Gastrocnemius medialis (tissue), 4 donors: ENCODE measurements around the gene AKAP12. TPM values are rescaled to one million over a fixed set of nuclear protein-coding genes. Genes with fewer than 3 reads are reported as not detected.

Experiments
- ATAC-seq, 2 donors: fragments of 150-250 bp; one replicate each; pipeline ENCODE4 v1.9.1; 2016
- DNase-seq, 2 donors: peaks; one replicate each; pipeline ENCODE4 v3.0.0-alpha.2; 2019
- H3K27ac ChIP-seq, 4 donors: fragments of 200-600 bp; sonication (generic); 1 replicate in 1 of 4; 2 replicates in 3 of 4; pipeline ENCODE4 v1.5.1; 2016 to 2018; ENCODE audit warnings: mild to moderate bottlenecking in 2 of 4, moderate library complexity in 1 of 4
- H3K27me3 ChIP-seq, 3 donors: fragments of 200-600 bp; sonication (generic) in 2 of 3; 1 replicate in 1 of 3; 2 replicates in 2 of 3; pipeline versions ENCODE4 v1.5.1 to v1.6.0; 2016 to 2019; ENCODE audit warnings: mild to moderate bottlenecking in 1 of 3, moderate library complexity in 1 of 3
- H3K36me3 ChIP-seq, 2 donors: fragments of 200-600 bp; sonication (generic) in 1 of 2; one replicate each; pipeline ENCODE4 v1.5.1; 2017 to 2018
- H3K4me1 ChIP-seq, 2 donors: fragments of 200-600 bp; sonication (generic) in 1 of 2; one replicate each; pipeline ENCODE4 v1.5.1; 2016 to 2017; ENCODE audit warnings: mild to moderate bottlenecking in 2 of 2
- H3K4me3 ChIP-seq, 4 donors: fragments of 200-600 bp; sonication (generic) in 3 of 4; 1 replicate in 1 of 4; 2 replicates in 3 of 4; pipeline ENCODE4 v1.5.1; 2016 to 2019; ENCODE audit warnings: mild to moderate bottlenecking in 2 of 4
- H3K9me3 ChIP-seq, 3 donors: fragments of 200-600 bp; sonication (generic) in 2 of 3; 1 replicate in 1 of 3; 2 replicates in 2 of 3; pipeline ENCODE4 v1.5.1; 2016 to 2019
- CTCF ChIP-seq, 5 experiments: fragments of 450-650 bp in 3 of 5; fragments of 200-600 bp in 2 of 5; sonication (generic) in 2 of 5; IDR thresholded peaks in 4 of 5; conservative IDR thresholded peaks in 1 of 5; 1 replicate in 4 of 5; 2 replicates in 1 of 5; pipeline ENCODE4 v1.5.1; 2016 to 2019; ENCODE audit warnings: antibody characterized with exemption in 5 of 5, mild to moderate bottlenecking in 3 of 5, moderate library complexity in 3 of 5
- POLR2A ChIP-seq, 2 donors: fragments of 450-650 bp; IDR thresholded peaks; one replicate each; pipeline ENCODE4 v1.6.1; 2017; ENCODE audit warnings: antibody characterized with exemption in 2 of 2, mild to moderate bottlenecking in 2 of 2, moderate library complexity in 2 of 2
- in situ Hi-C, 4 donors: fragments of 200-750 bp; cut with MboI; loops; one replicate each; pipeline versions ENCODE4 v1.15.0 to v1.8.0; 2017; ENCODE audit warnings: low sequenced_read_pairs in 4 of 4
- intact Hi-C: fragments of 100-400 bp; cut with DNase I; formaldehyde crosslinking; loops from one replicate; pipeline ENCODE4 v1.15.1; 2023; ENCODE audit warnings: low total_unique reads
- total RNA-seq, 4 donors: library from RNA; depleted of rRNA; stranded (reverse); fragments of >200 nt; gene quantifications; one replicate each; pipeline versions ENCODE4 v1.1.0 to v1.2.3, GENCODE V29; 2016

The AKAP12 gene
- total RNA-seq, 4 donors from 2014 or later: 6.4 to 17.3 (median 9.8) TPM

GRCh38 chr6:151275566-151275965 is 35.8 kb downstream of the AKAP12 start:
- Histone ChIP-seq H3K27ac (no peak overlapping the region), H3K27me3 (no peaks in the 10 kb centered on the region), H3K9me3 (no peaks in the 10 kb centered on the region), H3K4me1 (no peaks in the 10 kb centered on the region), H3K4me3 (no peak overlapping the region), H3K36me3 (no peaks in the 10 kb centered on the region)
- no peak for DNase-seq
- ATAC-seq: no peak
- in situ Hi-C loops: no loop called here
- intact Hi-C loops: no loop called here
- TF ChIP-seq CTCF (IDR thresholded peaks at IDR 0.05 in 4 of 5, conservative IDR thresholded peaks at IDR 0.05 in 1 of 5): no peak

- in situ Hi-C loops (no loop called here), intact Hi-C loops (no loop called here)
- H3K27ac ChIP-seq: no peak overlapping the region
- H3K4me3 ChIP-seq: no peak overlapping the region
- peak in 1 of 2 donors; percentile 32 for DNase-seq
- no peaks in the 10 kb centered on the region for H3K27me3 ChIP-seq
- H3K9me3 ChIP-seq: no peaks in the 10 kb centered on the region
- TF ChIP-seq CTCF (IDR thresholded peaks at IDR 0.05 in 4 of 5, conservative IDR thresholded peaks at IDR 0.05 in 1 of 5) (no peak), POLR2A (IDR thresholded peaks at IDR 0.05) (no peak)
- H3K4me1 ChIP-seq: no peaks in the 10 kb centered on the region
- H3K36me3 ChIP-seq: no peaks in the 10 kb centered on the region
- peak; percentile 75 to 84 for ATAC-seq
Observed at GRCh38 chr6:151276112-151276740, 36.5 kb downstream of the AKAP12 start.

- intact Hi-C loops (no loop called here), in situ Hi-C loops (no loop called here)
- TF ChIP-seq CTCF (IDR thresholded peaks at IDR 0.05 in 4 of 5, conservative IDR thresholded peaks at IDR 0.05 in 1 of 5) (no peak), POLR2A (IDR thresholded peaks at IDR 0.05) (no peak)
- Histone ChIP-seq H3K27ac (no peak overlapping the region), H3K4me3 (no peak overlapping the region), H3K9me3 (no peaks in the 10 kb centered on the region), H3K27me3 (no peaks in the 10 kb centered on the region), H3K36me3 (no peaks in the 10 kb centered on the region), H3K4me1 (no peaks in the 10 kb centered on the region)
- ATAC-seq (no peak), DNase-seq (no peak)
Observed at GRCh38 chr6:151279891-151280290, 40.1 kb downstream of the AKAP12 start.

- in situ Hi-C loops (no loop called here), intact Hi-C loops (no loop called here)
- no peaks in the 10 kb centered on the region for H3K36me3 ChIP-seq
- no peaks in the 10 kb centered on the region for H3K27me3 ChIP-seq
- H3K4me1 ChIP-seq: peaks cover 0 to 3% of the 10 kb centered on the region in 2 donors
- ATAC-seq (no peak), DNase-seq (no peak)
- no peak overlapping the region for H3K27ac ChIP-seq
- no peak overlapping the region for H3K4me3 ChIP-seq
- TF ChIP-seq CTCF (IDR thresholded peaks at IDR 0.05 in 4 of 5, conservative IDR thresholded peaks at IDR 0.05 in 1 of 5): no peak
- TF ChIP-seq POLR2A (IDR thresholded peaks at IDR 0.05): no peak
- H3K9me3 ChIP-seq: no peaks in the 10 kb centered on the region
Observed at GRCh38 chr6:151280859-151281258, 41.1 kb downstream of the AKAP12 start.

GRCh38 chr6:151284012-151284411 is 44.2 kb downstream of the AKAP12 start:
- DNase-seq: no peak
- Histone ChIP-seq H3K4me1 (peaks cover 0 to 5% of the 10 kb centered on the region in 2 donors), H3K9me3 (no peaks in the 10 kb centered on the region), H3K27me3 (no peaks in the 10 kb centered on the region), H3K4me3 (no peak overlapping the region), H3K36me3 (no peaks in the 10 kb centered on the region), H3K27ac (peak overlapping the region in 1 of 4 donors; percentile 38)
- TF ChIP-seq POLR2A (IDR thresholded peaks at IDR 0.05) (no peak), CTCF (IDR thresholded peaks at IDR 0.05 in 4 of 5, conservative IDR thresholded peaks at IDR 0.05 in 1 of 5) (no peak)
- intact Hi-C loops: no loop called here
- ATAC-seq: no peak
- in situ Hi-C loops: no loop called here
